GM19467 (cell line): ENCODE results near the gene SYNDIG1.

ENCODE experiments used
- ATAC-seq: cut with Tn5 transposase; IDR thresholded peaks from one replicate; pipeline ENCODE4 v1.9.1; 2021; ENCODE audit warnings: mild to moderate bottlenecking, moderate library complexity; ENCODE audit not compliant: unreplicated experiment

The SYNDIG1 gene

GRCh38 chr20:24446811-24447210 is 22.6 kb upstream of the SYNDIG1 start:
- no peak for ATAC-seq

- ATAC-seq = no peak
Measured at GRCh38 chr20:24448170-24448569, 21.3 kb upstream of the SYNDIG1 start.

GRCh38 chr20:24449026-24449720 is 20.3 kb upstream of the SYNDIG1 start:
- ATAC-seq = no peak

GRCh38 chr20:24450177-24450576 is 19.3 kb upstream of the SYNDIG1 start:
- no peak for ATAC-seq

- ATAC-seq = no peak
Measured at GRCh38 chr20:24450624-24451376, 18.6 kb upstream of the SYNDIG1 start.

- no peak for ATAC-seq
Measured at GRCh38 chr20:24451428-24451827, 18.0 kb upstream of the SYNDIG1 start.

- no peak for ATAC-seq
Measured at GRCh38 chr20:24452016-24452415, 17.4 kb upstream of the SYNDIG1 start.

- no peak for ATAC-seq
Measured at GRCh38 chr20:24452498-24453127, 16.8 kb upstream of the SYNDIG1 start.

GRCh38 chr20:24453869-24454268 is 15.6 kb upstream of the SYNDIG1 start:
- no peak for ATAC-seq

- ATAC-seq = no peak
Measured at GRCh38 chr20:24455081-24455480, 14.3 kb upstream of the SYNDIG1 start.

- ATAC-seq = no peak
Measured at GRCh38 chr20:24456398-24456781, 13.0 kb upstream of the SYNDIG1 start.

GRCh38 chr20:24458436-24458835 is 11.0 kb upstream of the SYNDIG1 start:
- ATAC-seq = no peak

- ATAC-seq = no peak
Measured at GRCh38 chr20:24459733-24460132, 9.7 kb upstream of the SYNDIG1 start.

GRCh38 chr20:24460712-24461111 is 8.7 kb upstream of the SYNDIG1 start:
- no peak for ATAC-seq

GRCh38 chr20:24461848-24462247 is 7.6 kb upstream of the SYNDIG1 start:
- ATAC-seq = no peak

GRCh38 chr20:24462460-24463010 is 6.9 kb upstream of the SYNDIG1 start:
- ATAC-seq = no peak

- no peak for ATAC-seq
Measured at GRCh38 chr20:24465159-24465558, 4.3 kb upstream of the SYNDIG1 start.

GRCh38 chr20:24465730-24466129 is 3.7 kb upstream of the SYNDIG1 start:
- no peak for ATAC-seq

GRCh38 chr20:24468401-24469115 is 871 bp upstream of the SYNDIG1 start:
- no peak for ATAC-seq

GRCh38 chr20:24469894-24470745 is 691 bp downstream of the SYNDIG1 start:
- ATAC-seq = no peak
